ENCODE measurements around the gene PLCD4.
A peak's percentile ranks its signal among the peaks of the same experiment; 100 is the strongest.

The PLCD4 gene

DNA sequence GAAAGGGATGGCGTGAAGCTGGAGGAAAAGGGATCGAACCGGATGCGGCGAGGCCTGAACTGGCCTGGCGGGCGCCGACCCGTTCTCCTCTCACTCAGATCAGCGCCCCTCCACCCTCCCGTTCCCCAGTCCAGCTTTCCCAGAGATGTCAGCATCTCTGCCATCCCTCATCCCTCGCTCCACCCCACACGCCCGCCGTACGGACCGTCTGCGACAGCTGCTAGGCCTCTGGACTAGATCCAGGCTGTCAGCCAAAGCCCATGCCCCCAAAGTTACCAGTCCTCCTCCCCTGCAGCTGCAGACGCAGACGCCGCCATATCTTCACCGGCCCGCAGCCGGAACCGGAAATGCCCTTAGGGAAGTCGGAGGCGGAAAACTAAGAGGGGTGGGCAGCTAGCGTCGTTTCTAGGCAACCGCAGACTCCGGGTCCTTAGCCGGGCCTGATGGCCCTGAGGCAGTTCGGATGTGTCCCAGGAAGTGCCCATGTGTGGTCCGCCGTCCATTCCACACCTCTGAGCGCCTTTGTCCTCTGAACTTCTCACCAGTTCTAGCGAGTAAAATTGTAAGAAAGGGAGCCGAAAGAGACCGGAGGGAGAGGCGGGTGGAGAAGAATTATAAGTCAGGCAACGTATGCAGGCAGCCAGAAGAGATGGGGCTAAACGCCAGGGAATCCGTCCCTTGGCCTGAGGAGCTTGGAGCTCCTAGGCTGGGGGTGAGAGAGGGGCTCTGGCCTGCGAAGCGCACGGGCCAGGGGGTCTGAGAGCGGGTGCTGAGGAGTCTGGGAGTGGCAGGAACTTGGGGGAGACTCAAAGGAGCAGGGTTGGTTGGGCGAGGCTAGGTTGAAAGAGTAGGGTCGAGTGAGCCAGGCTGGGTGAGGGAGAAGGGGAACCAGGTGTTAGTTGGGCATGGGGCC lies 64.2 kb downstream of the PLCD4 start, which contains the start of the genes RNF25 and STK36:
Gene RNF25, minus strand, starts transcription at position 349 of the 913 bp plus-strand sequence. Its CDS starts 32 bp downstream, at position 317.
Gene STK36, plus strand, starts transcription at position 433 of the 913 bp plus-strand sequence. CDS start 744 bp downstream, outside the sequence.
- DNase-seq: peak; percentile 83

- DNase-seq: no peak
Measured at GRCh38 chr2:218679119-218679518, 71.4 kb downstream of the PLCD4 start.

- no peak for DNase-seq
Measured at GRCh38 chr2:218680061-218680460, 72.4 kb downstream of the PLCD4 start.

Data from NCI-H774 (cell line).